CD4-positive, alpha-beta T cell treated with Interleukin-12 subunit alpha and Interleukin-12 subunit beta, for 1 hour (primary cell): Measurements from ENCODE around the gene SPINK4.

ENCODE experiments used
- DNase-seq: peaks from one replicate; pipeline ENCODE4 v3.0.0-alpha.2; 2020

SPINK4 gene

DNA sequence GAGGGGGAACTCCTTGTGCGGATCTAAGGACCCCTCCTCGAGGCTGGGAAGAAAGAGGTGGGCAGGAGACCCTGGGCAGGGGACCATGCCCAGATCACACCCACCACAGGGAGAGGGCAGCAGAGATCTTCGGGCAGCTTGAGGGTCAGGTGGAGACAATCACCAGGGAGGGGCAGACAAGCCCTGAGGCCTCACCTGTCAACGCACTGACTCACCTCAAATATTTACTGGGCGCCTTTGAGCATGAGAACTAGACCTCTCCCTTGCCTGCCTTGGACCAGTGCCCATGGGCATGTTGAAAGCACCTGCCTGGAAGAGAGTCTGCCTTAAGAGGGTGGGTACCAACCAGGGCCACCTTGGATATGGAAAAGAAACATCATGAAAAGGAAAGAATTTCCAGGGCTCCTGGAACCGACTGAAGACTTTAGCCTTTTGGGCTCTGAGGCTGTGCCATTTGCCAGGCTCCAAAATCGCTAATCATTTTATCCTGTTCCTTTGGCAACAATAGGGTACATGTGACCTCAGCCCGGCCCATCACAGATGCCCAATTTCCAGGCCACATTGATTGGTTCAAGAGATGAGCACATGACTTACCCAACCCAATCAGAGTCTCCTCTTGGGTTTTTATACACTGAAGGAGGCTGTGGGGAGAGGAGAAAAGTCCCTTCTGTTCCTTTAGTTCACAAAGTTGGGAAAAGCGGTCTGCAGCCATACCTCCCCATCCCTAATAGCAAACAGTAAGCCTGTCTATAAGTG lies 10.4 kb upstream of the SPINK4 start:
- no peak for DNase-seq

DNA sequence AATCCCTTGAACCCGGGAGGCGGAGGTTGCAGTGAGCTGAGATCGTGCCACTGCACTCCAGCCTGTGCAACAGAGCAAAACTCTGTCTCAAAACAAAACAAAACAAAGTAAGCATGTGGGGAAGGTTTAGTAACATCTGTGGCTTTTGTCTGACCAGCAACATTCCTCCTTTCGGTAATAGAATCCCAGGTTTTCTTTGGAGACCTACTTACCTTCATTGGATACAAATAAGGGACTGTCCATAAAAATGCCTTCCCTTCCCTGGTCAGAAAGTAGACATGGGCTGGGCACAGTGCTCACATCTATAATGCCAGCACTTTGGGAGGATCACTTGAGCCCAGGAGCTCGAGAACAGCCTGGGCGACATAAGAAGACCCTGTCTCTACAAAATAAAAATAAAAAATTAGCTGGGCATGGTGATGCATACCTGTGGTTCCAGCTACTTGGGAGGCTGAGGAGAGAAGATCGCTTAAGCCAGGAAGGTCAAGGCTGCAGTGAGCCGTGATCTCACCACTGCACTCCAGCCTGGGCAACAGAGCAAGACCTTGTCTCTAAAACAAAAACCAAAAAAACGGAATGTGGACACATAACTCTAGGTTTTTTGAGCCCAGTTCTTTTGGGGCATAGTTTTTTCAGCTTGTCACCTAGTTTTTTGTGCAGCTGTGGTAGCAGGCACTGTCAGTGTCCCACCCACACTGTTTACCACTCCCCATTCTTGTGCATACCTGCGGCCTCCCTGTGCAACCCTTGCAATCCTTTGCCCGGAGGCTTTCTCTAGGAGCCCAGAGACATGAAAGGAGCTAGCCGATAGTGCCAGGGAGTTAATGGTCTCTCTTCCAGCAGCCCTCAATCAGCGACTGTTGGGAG lies 9.0 kb upstream of the SPINK4 start:
- DNase-seq = no peak

DNA sequence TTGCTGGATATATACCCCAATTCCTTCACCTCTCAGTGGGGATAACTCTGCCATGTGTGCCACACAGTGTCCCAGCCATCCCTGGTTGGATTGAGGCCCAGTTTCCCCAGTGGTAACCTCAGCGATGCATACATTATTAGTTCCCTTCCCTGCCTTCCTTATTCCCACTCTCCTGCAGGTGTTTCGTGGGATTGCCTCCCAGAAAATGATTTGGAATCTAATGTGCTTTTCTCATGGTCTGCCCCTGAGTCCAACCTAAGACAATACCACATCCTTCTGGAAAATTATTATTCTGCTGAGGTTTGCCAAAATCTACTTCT lies 8.4 kb upstream of the SPINK4 start:
- no peak for DNase-seq

DNA sequence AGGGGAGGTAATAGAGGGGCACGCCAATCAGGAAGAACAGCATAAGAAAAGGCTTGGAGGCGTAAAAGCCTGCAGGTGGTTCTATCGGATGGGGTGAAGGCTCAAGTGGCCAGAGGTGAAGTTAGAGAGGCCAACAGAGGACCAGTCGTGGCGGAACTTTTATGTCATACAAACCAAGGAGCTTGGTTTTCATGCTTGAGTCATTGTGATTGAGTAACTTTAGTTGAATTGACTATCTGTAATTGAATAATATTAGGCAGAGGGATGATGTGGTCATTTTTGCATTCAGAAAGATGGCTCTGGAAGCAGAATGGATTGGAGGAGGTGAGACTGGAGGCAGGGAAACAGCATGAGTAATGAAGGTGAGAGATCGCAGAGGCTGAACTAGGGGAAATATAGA lies 7.2 kb upstream of the SPINK4 start:
- no peak for DNase-seq

DNA sequence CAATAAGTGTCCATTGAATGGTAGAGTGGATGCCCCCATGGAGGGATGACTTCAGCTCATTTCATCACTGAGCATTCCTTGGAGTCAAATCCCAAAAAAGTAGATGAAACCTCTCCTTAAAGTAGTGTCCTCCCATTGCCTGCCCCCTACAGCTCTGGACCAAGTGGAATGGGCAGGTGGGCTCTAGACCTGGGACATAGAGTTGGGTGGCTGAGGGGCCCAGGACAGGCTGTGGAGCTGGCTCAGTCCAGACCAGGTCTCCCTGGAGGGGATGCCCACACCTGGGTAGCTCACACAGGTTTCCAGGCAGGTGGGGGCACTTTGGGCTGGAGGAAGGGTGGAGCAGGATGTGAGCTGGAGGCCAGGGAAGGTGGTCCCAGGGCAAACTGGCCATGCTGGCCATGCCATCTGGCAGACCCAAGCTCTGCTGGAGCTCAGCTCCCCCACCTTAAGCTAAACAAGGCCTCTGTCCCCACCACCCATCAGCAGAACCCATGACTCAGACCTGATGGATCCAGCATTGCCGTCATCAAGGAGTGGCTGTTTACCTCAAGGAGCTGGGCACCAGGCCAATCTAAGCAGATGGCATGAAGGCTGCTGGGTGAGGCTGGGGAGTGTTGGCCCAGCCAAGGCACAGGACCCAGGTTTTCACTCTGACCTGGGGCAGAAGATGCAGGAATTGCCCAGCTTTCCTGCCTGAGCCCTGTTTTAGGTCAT lies 6.2 kb upstream of the SPINK4 start:
- no peak for DNase-seq

DNA sequence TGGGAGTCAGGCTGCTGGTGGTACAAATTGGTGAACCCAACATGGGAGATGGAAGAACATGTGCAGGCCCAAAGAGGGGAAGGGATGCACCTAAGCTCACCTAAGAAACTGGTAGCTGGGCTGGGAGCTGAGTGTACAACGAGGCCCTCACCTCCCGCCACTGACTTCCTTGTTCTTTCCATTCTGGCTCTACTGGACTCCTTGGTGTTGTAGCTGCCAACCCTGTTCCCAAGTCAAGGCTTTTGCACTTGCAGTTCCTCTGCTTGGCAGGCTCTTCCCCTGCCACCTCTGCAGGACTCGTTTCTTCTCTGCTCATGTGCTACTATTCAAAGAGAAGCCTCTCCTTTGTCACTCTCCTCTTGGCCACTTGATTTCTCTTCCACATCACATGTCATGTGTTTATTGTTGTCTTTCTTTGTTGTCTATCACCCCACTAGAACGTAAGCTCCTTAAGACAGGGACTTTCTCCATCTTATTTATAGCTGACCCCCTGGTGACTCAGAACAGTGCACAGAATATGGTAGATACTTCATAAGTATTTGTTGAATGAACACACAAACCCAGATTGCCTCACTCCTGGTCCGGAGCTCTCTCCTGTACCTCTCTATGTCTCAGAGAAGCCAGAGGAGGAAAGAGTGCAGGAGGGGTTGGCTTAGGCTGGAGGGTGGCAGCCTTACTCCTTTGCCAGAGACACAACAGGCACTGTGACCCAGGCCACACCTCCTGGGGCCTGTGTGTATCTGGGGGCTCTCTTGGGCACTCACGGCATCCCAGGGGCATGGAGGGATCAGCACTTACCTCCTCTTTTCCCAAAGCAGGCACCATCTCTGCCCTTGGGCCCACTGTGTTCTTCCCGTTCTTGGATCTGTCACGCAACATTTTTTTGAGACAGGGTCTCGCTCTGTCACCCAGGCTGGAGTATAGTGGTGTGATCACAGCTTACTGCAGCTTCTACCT lies 5.2 kb upstream of the SPINK4 start:
- DNase-seq = no peak

DNA sequence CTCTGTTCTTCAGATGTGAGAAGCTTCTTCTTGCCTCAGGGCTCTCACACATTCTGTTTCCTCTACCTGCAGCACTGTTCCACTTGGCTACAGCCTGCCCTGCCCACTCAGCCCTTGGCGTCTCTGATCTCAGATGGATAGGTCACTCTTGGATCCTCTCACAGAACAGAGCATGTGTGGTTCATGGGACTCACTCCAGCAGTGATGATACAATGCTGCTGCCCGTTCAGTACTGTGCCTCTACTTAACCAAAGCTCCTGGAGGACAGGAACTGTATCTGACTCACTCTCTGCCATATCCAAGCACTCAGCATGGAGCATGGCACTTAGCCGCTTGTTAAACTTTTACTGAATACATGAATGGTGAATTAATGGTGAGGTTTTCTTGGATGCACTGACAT lies 3.4 kb upstream of the SPINK4 start:
- no peak for DNase-seq

DNA sequence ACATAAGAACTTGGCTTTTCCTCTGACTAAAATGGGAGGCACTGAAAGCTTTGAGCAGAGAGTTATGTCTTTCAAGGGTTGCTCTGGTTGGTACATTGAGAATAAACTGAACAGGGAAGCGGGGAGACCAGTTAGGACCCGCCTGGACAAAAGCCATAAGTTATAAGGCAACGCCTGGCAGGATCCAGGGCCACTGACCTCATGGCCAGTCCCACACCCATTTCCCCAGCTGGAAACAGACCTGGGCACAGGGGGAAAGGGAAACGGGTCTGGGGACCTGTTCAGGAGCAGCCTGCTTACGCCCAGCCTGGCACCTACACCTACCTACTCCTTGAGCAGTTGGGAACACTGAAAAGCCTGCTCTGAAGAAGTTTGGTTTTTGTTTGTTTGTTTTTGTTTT lies 1.3 kb downstream of the SPINK4 start:
- no peak for DNase-seq

DNA sequence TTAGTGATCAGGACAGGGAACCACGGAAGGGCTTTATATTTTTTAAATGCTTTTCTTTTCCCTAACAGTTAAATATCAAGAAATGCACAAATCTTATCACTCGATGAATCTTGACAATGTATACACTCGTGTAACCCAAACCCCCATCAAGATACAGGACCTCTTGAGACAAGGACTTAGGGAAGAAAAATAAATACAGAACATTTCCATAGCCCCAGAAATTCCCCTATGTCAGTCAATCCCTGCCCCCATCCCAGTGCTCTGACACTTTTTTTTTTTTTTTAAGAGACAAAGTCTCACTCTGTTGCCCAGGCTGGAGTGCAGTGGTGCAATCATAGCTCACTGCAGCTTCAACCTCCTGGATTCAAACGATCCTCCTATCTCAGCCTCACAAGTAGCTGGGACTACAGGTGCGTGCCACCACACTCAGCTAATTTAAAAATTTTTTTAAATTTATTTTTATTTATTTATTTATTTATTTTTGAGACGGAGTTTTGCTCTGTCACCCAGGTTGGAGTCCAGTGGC lies 2.7 kb downstream of the SPINK4 start:
- no peak for DNase-seq

DNA sequence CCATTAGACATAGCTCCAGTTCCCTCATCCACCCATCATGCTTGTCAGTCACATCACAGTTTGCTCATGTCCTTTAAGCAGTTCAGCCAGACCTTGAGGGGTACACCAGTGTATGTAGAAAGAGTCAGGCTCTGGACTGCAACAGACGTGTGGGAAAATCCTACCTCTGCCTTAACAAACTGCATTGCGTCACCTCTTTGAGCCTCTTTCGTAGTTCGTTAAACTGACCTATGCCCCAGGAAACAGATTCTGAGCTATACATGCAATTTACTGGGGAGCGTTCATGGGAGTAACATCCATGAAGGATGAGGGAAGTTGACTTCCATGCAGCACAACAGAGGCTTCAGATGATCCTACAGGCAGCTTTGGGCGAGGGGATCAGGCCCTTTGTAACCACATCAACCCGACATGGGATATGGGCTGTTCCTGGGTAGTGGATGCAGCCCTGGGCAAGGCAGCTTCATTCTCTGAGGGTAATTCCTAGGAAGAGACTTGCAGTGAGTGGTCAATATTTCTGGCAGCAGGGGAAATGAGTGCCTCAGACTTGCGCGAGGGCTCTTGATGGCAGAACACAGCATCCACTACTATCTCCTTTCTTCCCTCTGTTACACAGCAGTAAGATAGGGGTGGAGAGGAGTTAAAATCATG lies 4.3 kb downstream of the SPINK4 start:
- no peak for DNase-seq

DNA sequence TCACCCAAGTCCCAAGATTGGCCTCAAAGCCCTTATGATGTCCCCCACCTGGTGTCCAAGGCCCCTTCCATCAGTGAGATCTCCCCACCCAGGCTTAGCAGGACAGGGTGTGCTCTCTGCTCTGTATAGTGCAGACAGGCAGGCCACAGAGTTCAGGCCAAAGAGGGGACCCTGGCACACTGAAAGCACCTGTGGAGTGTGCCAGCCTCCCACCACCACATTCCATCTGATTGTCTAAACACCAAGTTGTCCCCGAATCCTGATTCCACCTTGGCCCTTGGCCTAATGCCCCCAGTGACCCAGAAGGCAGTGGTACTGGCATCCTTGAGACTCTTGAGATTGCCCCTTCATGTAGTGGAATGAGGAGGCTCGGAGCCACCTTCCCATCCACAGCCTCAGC lies 5.4 kb downstream of the SPINK4 start:
- no peak for DNase-seq

DNA sequence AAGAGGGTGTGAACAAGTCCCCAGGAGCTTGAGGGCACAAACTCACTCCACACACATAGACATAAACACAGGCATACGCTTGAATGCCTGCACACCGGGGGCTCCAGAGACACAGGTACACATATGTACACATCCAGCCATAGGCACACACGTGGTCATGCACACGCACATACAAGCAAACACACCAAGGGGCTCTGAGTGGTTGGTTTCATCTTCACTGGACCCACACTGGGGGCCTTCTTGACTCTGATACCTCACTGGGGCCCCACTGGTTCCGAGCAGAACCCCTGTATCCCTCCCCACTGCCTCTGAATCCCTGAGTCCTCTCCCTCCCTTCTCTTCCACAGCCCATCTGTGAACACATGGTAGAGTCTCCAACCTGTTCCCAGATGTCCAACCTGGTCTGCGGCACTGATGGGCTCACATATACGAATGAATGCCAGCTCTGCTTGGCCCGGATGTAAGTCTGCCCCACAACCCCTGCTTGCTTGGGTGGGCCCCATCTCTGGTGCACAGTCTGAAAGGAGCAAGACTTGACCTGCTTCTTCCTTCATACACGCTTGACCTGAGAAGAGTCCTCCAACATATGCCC lies 6.4 kb downstream of the SPINK4 start:
- no peak for DNase-seq

DNA sequence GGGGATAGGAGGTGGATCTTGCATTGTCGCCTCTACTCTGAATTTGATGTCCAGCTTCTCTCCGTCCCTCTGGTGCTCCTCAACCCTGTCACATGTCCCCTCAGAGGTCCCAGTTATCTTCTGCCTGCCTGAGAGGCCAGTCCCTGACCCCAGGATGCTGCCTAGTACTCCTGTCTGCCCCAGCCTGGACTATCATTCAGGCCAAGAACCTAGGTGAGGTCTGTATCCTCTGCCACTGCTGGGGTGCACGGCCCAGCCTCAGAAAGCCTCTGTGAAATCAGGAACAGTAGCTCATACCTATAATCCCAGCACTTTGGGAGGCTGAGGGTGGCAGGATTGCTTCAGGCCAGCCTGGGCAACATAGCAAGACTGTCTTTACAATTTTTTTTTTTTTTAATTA lies 8.6 kb downstream of the SPINK4 start:
- DNase-seq = no peak

DNA sequence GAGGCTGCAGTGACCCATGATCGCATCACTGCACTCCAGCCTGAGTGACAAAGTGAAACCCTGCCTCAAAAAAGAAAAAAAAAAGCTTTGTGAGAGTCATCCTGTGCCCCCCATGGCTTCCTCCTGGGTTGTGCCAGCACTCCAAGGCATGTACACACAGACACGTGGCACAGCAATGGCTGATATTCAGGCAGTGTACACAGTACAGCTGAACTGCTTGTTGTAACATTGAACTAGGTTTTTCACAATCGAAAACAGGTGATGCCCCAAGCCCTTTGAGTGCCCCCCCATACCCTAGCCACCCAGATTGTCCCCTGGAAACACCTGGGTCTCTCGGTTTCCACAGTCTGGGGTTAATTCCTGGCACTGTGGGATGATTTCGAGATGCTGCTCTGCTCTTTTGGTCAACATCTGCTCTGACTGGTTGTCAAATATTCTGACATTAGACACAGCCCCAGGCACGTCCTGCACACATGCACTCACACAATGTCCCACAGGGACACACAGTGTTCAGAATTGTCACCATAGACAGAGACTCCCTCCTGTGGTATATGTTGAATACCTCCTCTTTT lies 9.2 kb downstream of the SPINK4 start:
- no peak for DNase-seq

DNA sequence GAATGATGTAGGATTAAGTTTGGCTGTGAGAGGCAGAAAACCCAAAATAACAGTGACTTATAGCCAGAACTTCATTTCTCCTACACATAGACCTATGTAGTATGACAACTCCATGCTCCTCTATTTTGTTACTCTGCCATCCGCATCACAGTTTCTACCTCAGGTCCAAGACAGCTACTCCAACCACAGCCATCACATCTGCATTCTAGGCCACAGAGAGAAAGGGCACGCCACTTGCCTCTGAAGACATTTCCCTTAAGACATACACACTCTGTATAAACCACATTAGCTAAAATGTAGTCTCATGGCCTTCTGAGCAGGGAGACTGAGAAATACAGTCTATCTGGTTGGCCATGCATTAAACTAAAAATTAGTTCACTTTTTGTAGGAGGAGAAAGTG lies 10.0 kb downstream of the SPINK4 start:
- no peak for DNase-seq

DNA sequence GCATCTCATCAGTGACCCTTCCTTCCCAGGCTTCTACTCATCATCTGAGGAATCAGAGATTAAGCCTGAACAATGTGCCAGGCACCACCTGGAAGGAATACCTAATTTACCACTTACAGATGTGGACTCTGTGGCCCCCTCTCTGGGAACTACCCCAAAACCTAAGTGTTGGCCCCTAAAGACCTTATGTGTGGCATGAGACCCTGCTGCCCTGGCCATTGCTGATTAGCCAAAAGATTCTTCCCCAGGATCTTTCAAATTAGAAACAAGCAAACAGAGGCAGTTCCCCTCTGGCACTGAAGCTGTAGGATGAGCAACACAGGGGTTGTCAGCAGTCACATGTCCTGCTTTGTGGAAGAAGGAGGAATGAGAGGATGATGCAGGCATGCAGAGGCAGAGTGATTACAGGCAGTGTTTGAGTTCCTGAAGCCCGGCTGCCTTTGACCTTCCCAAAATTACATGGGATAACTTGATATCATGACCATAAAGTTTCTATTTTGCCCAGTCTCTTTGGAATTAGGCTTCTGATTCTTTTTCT lies 10.6 kb downstream of the SPINK4 start:
- DNase-seq = no peak

DNA sequence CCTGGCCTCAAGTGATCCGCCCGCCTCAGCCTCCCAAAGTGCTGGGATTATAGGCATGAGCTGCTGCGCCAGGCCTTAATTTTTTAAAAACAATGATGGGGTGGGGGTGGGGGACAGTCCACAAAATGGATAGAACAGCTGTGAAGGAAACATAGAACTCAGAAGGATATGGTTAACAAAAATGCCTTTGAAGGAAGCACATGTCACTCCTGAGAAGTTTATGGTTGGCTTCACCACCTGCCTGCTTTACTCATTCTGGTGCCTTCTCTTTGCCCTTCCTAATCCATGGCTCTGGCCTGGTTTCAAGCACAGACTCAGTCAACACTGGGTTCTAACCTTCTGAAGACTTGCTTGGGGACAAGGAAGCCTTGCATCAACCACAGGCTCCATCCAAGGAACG lies 14.2 kb downstream of the SPINK4 start:
- DNase-seq = no peak

DNA sequence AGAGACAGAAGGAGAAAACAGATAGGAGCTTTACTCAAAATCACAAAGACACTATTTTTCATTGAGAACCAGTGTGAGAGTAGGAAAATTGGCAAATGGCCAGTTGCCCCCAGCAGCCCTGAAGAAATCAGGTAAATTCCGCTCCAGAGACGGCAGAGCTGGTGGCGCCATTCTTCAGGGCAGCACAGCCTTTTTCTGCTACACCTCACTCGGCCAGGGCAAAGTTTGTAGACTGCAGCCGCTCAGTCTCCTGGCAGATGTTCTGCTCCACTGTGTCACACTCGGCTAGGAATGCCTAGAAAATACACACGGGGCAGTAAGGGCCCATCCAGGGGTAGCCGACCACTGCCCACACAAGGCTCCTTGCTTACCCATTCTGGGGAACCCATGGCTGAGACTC lies 15.0 kb downstream of the SPINK4 start:
- no peak for DNase-seq

DNA sequence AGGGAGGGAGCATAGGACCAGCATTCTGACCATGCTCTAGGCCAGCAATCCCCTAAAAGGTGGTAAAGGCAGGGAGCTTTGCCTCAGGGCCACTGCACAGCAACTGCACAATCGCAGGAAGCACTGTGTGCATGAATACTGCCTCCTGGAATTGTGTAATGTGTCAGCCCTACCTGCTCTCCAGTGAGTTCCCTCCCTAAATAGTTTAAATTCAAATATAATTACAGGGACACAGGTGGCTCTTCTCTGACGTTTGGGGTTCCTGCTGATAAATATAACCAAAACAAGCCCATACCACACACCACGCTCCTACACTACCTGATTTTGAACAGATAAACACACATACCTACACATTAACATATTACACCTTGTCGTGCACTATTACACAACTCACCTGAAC lies 15.5 kb downstream of the SPINK4 start:
- no peak for DNase-seq

DNA sequence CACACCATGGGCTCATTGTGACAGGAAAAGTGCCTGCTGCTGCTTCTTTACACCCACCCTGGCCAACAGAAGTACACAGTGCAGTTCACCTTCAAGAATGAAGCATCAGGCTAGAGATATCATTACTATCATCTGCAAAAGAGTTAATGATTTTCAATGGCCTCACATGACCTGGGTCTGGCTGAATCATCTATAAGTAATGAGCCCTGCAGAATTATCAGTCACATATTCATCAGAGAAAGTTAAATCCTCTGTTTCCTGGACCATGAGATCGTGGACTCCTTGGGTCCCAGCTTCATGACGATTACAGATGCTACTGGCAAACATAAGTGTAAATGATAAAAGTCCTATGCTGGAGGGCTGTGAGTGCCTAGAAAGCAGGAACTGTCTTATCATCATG lies 16.3 kb downstream of the SPINK4 start:
- DNase-seq = no peak

DNA sequence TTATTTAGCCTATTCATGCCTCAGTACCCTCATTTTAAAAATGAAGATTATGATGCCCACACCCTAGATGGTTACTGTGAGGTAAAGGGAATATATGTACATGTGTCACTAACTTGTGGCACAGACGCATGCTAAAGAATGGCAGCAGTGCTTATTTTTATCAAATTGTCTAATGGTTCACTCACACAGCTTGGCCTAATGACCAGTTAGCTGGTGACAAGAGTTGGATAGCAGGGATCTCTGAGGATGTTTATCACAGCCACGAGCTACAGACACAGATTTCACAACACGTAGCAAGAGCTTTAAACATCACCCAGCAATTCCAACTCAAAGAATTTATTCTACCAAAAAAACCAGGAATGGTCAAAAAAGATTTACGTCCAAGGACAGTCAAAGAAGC lies 17.3 kb downstream of the SPINK4 start:
- DNase-seq = no peak
